WERI-Rb-1 (cell line): ENCODE measurements around the gene CD9.

Source experiments
- DNase-seq: peaks from one replicate; pipeline ENCODE4 v3.0.0-alpha.2; 2020
- H3K27ac ChIP-seq: fragments of 250-450 bp; sonication (Bioruptor Pico); 2 replicates; pipeline ENCODE4 v1.5.1; 2020; ENCODE audit warnings: mild to moderate bottlenecking, moderate library complexity
- H3K27me3 ChIP-seq: fragments of 250-450 bp; sonication (Bioruptor Pico); 2 replicates; pipeline ENCODE4 v1.5.1; 2021; ENCODE audit warnings: mild to moderate bottlenecking, low read depth, moderate library complexity; ENCODE audit not compliant: insufficient read depth, severe bottlenecking
- H3K36me3 ChIP-seq: fragments of 250-450 bp; sonication (Bioruptor Pico); 2 replicates; pipeline ENCODE4 v1.5.1; 2020; ENCODE audit warnings: mild to moderate bottlenecking, moderate library complexity
- H3K4me3 ChIP-seq: 2 replicates; pipeline ENCODE4 v1.5.1; 2011; ENCODE audit warnings: low read depth, mild to moderate bottlenecking, control low read depth, low read length
- H3K9me3 ChIP-seq: fragments of 250-450 bp; sonication (Bioruptor Pico); 2 replicates; pipeline ENCODE4 v1.5.1; 2021; ENCODE audit warnings: mild to moderate bottlenecking, moderate library complexity; ENCODE audit not compliant: severe bottlenecking
- TF ChIP-seq, protein P1 (sequence below): IDR thresholded peaks from 2 replicates; pipeline ENCODE4 v1.5.1; 2011; ENCODE audit warnings: low read depth, mild to moderate bottlenecking, control low read depth, inconsistent platforms, low read length

CD9 gene

DNA sequence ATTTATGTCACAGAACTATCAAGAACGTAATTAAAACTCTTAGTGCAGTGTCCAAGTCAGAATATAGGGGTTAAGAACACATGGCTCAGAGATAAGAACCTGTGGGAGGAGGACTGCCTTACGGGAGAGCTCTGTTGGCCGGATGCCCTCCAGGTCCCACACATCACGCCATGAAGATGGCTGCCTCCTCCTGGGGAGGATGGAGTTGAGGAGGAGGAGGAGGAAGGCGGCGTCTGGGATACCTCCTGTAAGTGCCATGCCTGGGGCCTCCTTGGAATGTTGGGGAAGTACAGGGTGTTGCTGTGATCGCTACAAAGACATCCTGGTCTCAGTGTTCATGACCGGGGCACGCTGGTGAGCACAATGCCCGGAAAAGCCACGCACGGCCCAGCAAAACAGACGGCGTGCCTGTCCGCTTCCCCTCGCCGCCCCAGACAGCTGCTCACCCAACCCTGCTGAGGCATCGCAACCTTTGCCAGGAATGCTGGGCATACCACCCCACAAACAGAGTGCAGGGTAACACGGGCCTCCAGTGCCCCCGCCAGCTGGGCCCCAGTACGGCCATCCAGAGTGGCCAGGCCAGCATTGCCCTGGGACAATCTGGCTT is 28.7 kb upstream of the CD9 start:
- Histone ChIP-seq H3K9me3 (no peaks in the 10 kb centered on the region), H3K4me3 (no peak overlapping the region), H3K27me3 (no peaks in the 10 kb centered on the region), H3K36me3 (no peaks in the 10 kb centered on the region), H3K27ac (no peak overlapping the region)
- no peak for DNase-seq
- TF ChIP-seq, protein P1, sequence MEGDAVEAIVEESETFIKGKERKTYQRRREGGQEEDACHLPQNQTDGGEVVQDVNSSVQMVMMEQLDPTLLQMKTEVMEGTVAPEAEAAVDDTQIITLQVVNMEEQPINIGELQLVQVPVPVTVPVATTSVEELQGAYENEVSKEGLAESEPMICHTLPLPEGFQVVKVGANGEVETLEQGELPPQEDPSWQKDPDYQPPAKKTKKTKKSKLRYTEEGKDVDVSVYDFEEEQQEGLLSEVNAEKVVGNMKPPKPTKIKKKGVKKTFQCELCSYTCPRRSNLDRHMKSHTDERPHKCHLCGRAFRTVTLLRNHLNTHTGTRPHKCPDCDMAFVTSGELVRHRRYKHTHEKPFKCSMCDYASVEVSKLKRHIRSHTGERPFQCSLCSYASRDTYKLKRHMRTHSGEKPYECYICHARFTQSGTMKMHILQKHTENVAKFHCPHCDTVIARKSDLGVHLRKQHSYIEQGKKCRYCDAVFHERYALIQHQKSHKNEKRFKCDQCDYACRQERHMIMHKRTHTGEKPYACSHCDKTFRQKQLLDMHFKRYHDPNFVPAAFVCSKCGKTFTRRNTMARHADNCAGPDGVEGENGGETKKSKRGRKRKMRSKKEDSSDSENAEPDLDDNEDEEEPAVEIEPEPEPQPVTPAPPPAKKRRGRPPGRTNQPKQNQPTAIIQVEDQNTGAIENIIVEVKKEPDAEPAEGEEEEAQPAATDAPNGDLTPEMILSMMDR = no peak

- H3K9me3 ChIP-seq = no peaks in the 10 kb centered on the region
- H3K27ac ChIP-seq = no peak overlapping the region
- no peaks in the 10 kb centered on the region for H3K27me3 ChIP-seq
- H3K4me3 ChIP-seq = no peak overlapping the region
- TF ChIP-seq, protein P1 = no peak
- no peaks in the 10 kb centered on the region for H3K36me3 ChIP-seq
- DNase-seq = no peak
Observed at GRCh38 chr12:6172086-6172485, 28.1 kb upstream of the CD9 start.

DNA sequence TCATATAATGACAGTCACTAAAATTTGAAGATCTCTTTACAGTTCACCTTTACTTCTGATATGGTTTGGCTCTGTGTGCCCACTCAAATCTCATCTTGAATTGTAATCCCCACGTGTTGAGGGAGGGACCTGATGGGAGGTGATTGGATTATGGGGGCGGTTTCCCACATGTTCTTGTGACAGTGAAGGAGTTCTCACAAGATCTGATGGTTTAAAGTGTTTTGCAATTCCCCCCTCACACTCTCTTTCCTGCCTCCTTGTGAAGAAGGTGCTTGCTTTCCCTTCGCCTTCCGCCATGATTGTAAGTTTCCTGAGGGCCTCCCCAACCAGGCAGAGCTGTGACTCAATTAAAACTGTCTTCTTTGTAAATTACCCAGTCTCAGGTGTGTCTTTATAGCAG is 27.3 kb upstream of the CD9 start:
- Histone ChIP-seq H3K36me3 (no peaks in the 10 kb centered on the region), H3K27ac (no peak overlapping the region), H3K9me3 (no peaks in the 10 kb centered on the region), H3K4me3 (no peak overlapping the region), H3K27me3 (no peaks in the 10 kb centered on the region)
- no peak for DNase-seq
- TF ChIP-seq, protein P1 = no peak

DNA sequence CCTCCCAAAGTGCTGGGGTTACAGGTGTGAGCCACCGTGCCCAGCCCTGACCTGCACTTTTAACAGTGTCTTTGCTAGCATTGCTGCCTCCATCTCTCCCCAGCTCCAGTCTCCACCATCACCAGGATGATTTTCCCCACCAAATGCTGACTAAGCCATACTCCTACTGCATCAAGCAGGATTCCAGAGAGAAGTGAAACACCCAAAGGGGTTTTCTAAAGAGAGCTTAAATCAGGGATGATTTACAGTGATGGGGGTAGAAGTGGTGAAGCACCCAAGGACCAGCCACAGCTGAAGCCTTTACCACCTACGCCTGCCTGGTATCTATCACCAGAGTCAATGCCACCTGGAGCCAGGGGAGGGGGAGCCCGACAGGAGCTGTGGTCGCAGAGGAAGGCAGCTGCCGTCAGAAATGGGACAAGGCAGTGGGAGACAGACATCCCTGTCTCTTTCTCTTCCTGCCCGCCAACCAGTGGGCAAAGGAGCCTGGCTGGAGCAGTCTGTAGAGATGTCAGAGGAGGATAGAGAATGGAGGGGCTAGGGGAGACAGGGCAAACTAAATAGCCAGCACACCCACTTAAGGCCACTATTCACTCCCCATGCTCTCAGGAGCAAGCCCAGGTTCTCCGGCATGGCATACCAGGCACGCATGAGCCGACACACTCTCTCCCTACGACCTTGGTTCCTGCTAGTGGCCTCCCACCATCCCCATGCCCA is 22.4 kb upstream of the CD9 start:
- Histone ChIP-seq H3K9me3 (no peaks in the 10 kb centered on the region), H3K27ac (no peak overlapping the region), H3K36me3 (no peaks in the 10 kb centered on the region), H3K27me3 (no peaks in the 10 kb centered on the region), H3K4me3 (no peak overlapping the region)
- DNase-seq = no peak
- TF ChIP-seq, protein P1 = no peak

DNA sequence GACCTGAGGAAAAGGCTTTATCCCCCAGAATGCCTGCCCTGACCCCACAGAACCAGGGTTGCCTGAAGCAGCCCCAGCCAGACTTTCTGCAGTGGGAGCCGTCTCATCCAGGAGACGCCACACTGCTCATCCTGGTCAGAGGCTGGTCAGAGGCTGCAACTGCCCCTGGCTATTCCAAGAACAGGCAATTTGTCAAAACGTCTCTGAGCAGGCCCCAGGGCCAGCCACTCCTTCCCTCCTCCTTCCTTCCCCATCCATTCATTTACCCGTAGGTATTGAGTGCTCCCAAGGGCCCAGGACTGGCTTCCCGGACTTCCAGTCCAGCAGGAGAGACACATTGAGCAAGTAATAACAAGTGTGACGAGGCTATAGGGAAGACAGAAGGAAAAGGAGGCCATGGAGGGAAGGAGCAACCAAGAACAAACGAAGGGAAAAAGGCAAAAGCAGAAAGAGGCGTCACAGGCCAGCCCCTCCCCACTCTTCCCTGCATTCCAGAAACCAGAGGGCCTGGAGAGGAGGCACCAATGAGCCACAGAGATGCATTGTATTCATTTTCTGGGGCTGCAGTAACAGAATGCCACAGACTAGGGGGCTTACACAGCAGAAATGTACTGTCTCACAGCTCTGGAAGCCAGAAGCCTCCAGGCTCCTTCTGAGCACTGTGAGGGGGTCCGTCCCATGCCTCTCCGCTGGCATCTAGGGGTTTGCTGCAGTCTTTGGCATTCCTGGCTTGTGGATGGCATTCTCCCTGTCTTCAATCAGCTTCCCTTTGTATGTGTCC is 21.0 kb upstream of the CD9 start:
- no peak for DNase-seq
- Histone ChIP-seq H3K4me3 (no peak overlapping the region), H3K27me3 (no peaks in the 10 kb centered on the region), H3K27ac (no peak overlapping the region), H3K36me3 (no peaks in the 10 kb centered on the region), H3K9me3 (no peaks in the 10 kb centered on the region)
- TF ChIP-seq, protein P1 = no peak
